MM.1S (cell line): ENCODE results near the gene SLC25A20.

Source experiments
- EZH2 ChIP-seq: fragments of 300-600 bp; sonication (generic); optimal IDR thresholded peaks from 2 replicates; pipeline ENCODE3; 2017; ENCODE audit warnings: low read depth, mild to moderate bottlenecking, antibody characterized with exemption, low read length, mixed read lengths
- EZH2phosphoT487 ChIP-seq: fragments of 300-600 bp; sonication (generic); IDR thresholded peaks from 2 replicates; pipeline ENCODE4 v1.6.1; 2018; ENCODE audit warnings: antibody characterized with exemption, low read length
- TF ChIP-seq, protein P1 (sequence below): fragments of 300-600 bp; sonication (generic); IDR thresholded peaks from 2 replicates; pipeline ENCODE4 v1.5.1; 2016; ENCODE audit warnings: antibody characterized with exemption, low read length, mixed read lengths

DNA sequence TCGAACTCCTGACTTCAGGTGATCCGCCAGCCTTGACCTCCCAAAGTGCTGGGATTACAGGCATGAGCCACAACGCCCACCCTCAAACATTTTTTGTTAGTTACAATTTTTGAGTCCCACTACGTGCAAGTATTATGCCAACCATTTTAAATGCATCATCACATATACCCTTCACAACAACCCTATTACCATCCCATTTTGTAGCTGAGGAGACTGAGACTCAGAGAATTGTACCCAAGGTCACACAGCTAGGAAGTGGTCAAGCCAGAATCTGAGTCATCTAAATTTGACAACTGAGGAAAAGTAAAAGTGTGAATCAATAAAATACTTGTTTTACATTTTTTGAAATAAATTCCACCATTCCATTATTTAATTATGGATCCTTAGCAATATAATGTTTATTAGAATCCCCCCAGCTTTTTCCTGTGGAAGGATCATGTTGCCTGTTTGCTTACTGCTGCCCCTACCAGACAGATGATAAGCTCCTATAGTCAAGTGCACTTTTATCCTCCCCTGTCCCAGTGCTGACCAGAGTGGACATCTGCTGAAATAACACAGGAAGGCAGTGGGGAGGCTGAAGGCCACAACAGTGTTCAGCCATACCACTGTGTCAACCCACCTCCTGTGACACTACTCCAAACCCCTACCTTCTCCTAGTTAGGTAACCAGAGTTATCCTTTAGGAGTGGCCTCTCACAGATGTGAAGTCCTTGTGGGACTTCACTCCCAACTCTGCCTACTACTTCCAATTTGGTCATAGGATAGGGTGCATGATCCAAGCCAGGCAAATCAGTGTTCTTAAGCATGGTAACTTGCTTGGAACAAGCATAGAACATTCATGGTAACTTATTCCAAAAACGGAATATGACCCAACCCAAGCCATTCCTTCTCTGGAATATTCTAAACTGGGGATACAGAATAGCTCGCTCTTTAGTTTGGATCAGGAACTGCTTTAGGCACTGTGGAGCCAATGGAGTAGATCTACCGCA lies 79.2 kb downstream of the SLC25A20 start:
- TF ChIP-seq, protein P1, sequence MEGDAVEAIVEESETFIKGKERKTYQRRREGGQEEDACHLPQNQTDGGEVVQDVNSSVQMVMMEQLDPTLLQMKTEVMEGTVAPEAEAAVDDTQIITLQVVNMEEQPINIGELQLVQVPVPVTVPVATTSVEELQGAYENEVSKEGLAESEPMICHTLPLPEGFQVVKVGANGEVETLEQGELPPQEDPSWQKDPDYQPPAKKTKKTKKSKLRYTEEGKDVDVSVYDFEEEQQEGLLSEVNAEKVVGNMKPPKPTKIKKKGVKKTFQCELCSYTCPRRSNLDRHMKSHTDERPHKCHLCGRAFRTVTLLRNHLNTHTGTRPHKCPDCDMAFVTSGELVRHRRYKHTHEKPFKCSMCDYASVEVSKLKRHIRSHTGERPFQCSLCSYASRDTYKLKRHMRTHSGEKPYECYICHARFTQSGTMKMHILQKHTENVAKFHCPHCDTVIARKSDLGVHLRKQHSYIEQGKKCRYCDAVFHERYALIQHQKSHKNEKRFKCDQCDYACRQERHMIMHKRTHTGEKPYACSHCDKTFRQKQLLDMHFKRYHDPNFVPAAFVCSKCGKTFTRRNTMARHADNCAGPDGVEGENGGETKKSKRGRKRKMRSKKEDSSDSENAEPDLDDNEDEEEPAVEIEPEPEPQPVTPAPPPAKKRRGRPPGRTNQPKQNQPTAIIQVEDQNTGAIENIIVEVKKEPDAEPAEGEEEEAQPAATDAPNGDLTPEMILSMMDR, result no peak
- TF ChIP-seq EZH2, result no peak
- no peak for TF ChIP-seq EZH2phosphoT487
